GM12864 (cell line): ENCODE data around the gene MPRIP.

Experiments
- DNase-seq: peaks from one replicate; pipeline ENCODE4 v3.0.0-alpha.2; 2011; ENCODE audit warnings: low read depth
- H3K4me3 ChIP-seq: 2 replicates; pipeline ENCODE4 v1.5.1; 2011; ENCODE audit warnings: mild to moderate bottlenecking, low read depth, low read length, control low read depth
- CTCF ChIP-seq: IDR thresholded peaks from 2 replicates; pipeline ENCODE4 v1.5.1; 2011; ENCODE audit warnings: low read depth, mild to moderate bottlenecking, moderate library complexity, low read length, control low read depth, inconsistent platforms; ENCODE audit errors: missing control alignments

Gene MPRIP

DNA sequence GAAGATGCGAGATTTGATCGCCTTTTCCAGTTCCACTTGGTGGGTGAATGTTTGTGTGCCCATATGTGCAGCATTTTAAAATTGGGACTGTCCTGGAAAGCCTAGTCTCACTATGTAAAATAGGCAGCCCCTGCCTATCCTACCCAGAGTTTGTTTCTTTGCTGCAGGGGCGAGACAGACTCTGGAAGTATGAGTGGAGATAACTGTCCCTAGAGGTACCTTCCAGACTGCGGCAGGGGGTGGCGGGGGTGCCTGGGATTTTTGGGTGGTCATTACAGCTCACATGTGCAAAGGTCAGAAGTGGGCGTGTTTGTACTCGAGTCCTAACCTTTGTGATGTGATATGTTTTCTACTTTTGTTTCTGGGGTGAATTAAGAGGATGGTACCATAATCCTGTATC lies 36.6 kb downstream of the MPRIP start:
- TF ChIP-seq CTCF, result no peak
- no peak overlapping the region for H3K4me3 ChIP-seq
- DNase-seq, result no peak

- no peak for TF ChIP-seq CTCF
- no peak for DNase-seq
- H3K4me3 ChIP-seq, result no peak overlapping the region
Measured at GRCh38 chr17:17079336-17079735, 37.1 kb downstream of the MPRIP start.

- no peak for TF ChIP-seq CTCF
Measured at GRCh38 chr17:17079761-17080160, 37.5 kb downstream of the MPRIP start.

DNA sequence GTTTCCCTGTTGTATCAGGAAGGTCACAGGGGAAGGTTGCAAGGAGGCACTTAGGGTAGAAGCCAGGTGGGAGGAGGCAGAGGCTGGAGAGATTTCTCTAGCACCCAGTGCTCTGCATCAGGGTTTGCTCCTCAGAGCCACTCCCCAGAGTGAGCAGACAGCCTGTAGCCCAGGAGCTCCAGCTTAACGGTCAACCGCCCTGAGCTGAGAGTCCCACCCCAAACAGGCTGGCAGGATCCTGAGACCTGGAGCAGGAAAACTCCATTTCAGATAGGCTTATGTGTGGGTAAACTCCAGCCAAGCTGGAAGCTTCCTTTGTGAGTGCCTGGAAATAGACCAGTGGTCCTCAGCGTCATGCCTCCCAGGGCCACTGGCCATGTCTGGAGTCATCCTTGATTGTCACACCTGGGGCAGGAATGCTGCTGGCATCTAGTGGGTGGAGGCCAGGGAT lies 37.9 kb downstream of the MPRIP start:
- no peak for DNase-seq
- no peak for TF ChIP-seq CTCF
- no peak overlapping the region for H3K4me3 ChIP-seq

More at GRCh38 chr17:17079761-17080160, 37.5 kb downstream of the MPRIP start:
- no peak overlapping the region for H3K4me3 ChIP-seq
- no peak for DNase-seq

DNA sequence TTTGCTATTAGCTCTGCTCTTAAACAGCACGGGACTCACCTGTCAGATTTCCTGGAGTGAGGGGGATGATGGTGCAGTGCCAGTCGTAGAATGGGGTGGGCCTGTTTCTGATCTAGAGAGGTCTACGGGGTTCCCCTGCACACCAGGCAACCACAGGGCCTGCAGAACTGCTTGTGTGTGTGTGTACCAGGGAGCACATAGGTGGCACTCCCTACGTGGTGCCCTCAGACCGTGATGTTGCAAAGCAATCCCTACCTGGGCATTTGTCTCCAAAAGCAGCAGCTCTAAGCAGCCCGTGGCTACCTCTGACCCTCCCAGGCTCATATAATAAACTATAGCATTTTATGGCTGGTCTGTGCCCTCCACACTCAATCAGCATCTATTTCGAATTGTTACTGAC lies 38.5 kb downstream of the MPRIP start:
- H3K4me3 ChIP-seq, result no peak overlapping the region
- TF ChIP-seq CTCF, result no peak
- no peak for DNase-seq

GRCh38 chr17:17081304-17081940 lies 39.2 kb downstream of the MPRIP start:
- no peak overlapping the region for H3K4me3 ChIP-seq
- DNase-seq, result no peak
- no peak for TF ChIP-seq CTCF

DNA sequence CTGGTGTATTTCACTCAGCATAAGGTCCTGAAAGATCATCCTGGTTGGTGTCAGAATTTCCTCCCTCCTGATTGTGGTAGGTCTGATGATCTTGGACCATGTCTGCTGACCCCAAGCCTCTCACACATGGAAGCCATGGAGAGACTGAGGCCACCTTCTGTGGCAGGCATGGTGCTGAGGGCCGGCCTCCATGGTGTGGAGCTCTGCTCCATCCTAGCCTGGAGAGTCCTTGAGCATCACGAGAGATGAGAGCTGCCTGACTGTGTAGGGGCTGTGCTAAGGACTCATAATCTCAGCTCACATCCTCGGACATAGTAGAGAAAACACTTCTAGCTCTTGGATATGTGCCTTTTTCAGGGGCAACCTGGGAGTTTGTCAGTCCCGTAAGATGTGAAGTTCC lies 40.6 kb downstream of the MPRIP start:
- DNase-seq, result no peak
- H3K4me3 ChIP-seq, result no peak overlapping the region
- no peak for TF ChIP-seq CTCF
